Uterus (tissue), 2 donors: ENCODE data around the gene GATA2.

ENCODE experiments used
- CTCF ChIP-seq, 4 experiments: fragments of 200-600 bp in 2 of 4; fragments of 450-650 bp in 2 of 4; sonication (generic) in 2 of 4; IDR thresholded peaks; one replicate each; pipeline ENCODE4 v1.5.1; 2016 to 2019; ENCODE audit warnings: antibody characterized with exemption in 4 of 4, mild to moderate bottlenecking in 2 of 4, moderate library complexity in 1 of 4
- POLR2A ChIP-seq, 2 donors: fragments of 450-650 bp; IDR thresholded peaks; one replicate each; pipeline ENCODE4 v1.6.1; 2016; ENCODE audit warnings: antibody characterized with exemption in 2 of 2, mild to moderate bottlenecking in 1 of 2, moderate library complexity in 1 of 2

- TF ChIP-seq POLR2A (IDR thresholded peaks at IDR 0.05) (no peak), CTCF (IDR thresholded peaks at IDR 0.05) (no peak)
Measured at GRCh38 chr3:128541246-128541645, 48.2 kb upstream of the GATA2 start.
